Spleen (tissue), 11 donors: Measurements from ENCODE around the gene SLC27A1. TPM values are rescaled to one million over a fixed set of nuclear protein-coding genes. Genes with fewer than 3 reads are reported as not detected.
A peak's percentile ranks its signal among the peaks of the same experiment; 100 is the strongest.

Experiments used
- DNase-seq: peaks from one replicate; pipeline ENCODE4 v3.0.0-alpha.2; 2020
- H3K27ac ChIP-seq, 8 donors: fragments of 200-600 bp; sonication (generic) in 7 of 8; 1 replicate in 4 of 8; 2 replicates in 4 of 8; pipeline versions ENCODE4 v1.5.0 to v1.8.0; 2016 to 2021; ENCODE audit warnings: inconsistent platforms in 4 of 8, mild to moderate bottlenecking in 4 of 8, moderate library complexity in 1 of 8
- H3K27me3 ChIP-seq, 7 donors: fragments of 200-600 bp; sonication (generic) in 6 of 7; replicated peaks in 1 of 7; 1 replicate in 4 of 7; 2 replicates in 3 of 7; pipeline versions ENCODE4 v1.5.0 to v1.8.0; 2016 to 2021; ENCODE audit warnings: inconsistent platforms in 3 of 7, mild to moderate bottlenecking in 1 of 7
- H3K36me3 ChIP-seq, 6 donors: fragments of 200-600 bp; sonication (generic) in 5 of 6; 1 replicate in 4 of 6; 2 replicates in 2 of 6; pipeline versions ENCODE4 v1.5.0 to v1.8.0; 2016 to 2021; ENCODE audit warnings: inconsistent platforms in 2 of 6
- H3K4me1 ChIP-seq, 6 donors: fragments of 200-600 bp; sonication (generic) in 5 of 6; 1 replicate in 3 of 6; 2 replicates in 3 of 6; pipeline versions ENCODE4 v1.5.0 to v1.8.0; 2016 to 2021; ENCODE audit warnings: inconsistent platforms in 3 of 6
- H3K4me3 ChIP-seq, 8 donors: fragments of 200-600 bp; sonication (generic) in 7 of 8; 1 replicate in 4 of 8; 2 replicates in 4 of 8; pipeline versions ENCODE4 v1.5.0 to v1.8.0; 2016 to 2021; ENCODE audit warnings: inconsistent platforms in 4 of 8, mild to moderate bottlenecking in 4 of 8, moderate library complexity in 2 of 8
- H3K9me3 ChIP-seq, 8 donors: fragments of 200-600 bp; sonication (generic) in 7 of 8; 1 replicate in 4 of 8; 2 replicates in 4 of 8; pipeline versions ENCODE4 v1.5.0 to v1.8.0; 2016 to 2021; ENCODE audit warnings: inconsistent platforms in 4 of 8
- POLR2A ChIP-seq, 3 donors: fragments of 450-650 bp; IDR thresholded peaks; one replicate each; pipeline ENCODE4 v1.5.1; 2017; ENCODE audit warnings: antibody characterized with exemption in 3 of 3, mild to moderate bottlenecking in 1 of 3
- POLR2AphosphoS5 ChIP-seq, 3 donors: sonication (generic); formaldehyde crosslinking; IDR thresholded peaks; one replicate each; pipeline ENCODE4 v1.5.1; 2017; ENCODE audit warnings: antibody characterized with exemption in 3 of 3
- WGBS, 5 donors: extraction: QIAGEN DNeasy Blood & Tissue Kit in 3 of 5; methylation state at CpG; one replicate each; pipeline versions ENCODE4 v1.1.5 to v1.1.7; 2013 to 2018; 5-methylcytosine and 5-hydroxymethylcytosine counted together
- intact Hi-C: fragments of 100-400 bp; cut with DNase I; formaldehyde crosslinking; loops from one replicate; pipeline ENCODE4 v1.15.0; 2023; ENCODE audit warnings: low total_unique reads
- polyA plus RNA-seq, 3 donors: library from polyadenylated mRNA; stranded (reverse); fragments of 200-250 nt; gene quantifications; one replicate each; pipeline ENCODE4 v1.2.1, GENCODE V29; 2013
- total RNA-seq, 7 donors: library from RNA; depleted of rRNA in 3 of 7; stranded (reverse); fragments of >200 nt in 3 of 7; fragmentation: NEBNext Ultra II Directional in 4 of 7; extraction: Animal tissue kit (Norgen Biotek cat#: 25700) in 4 of 7; gene quantifications; one replicate each; pipeline versions ENCODE4 v1.1.0 to v1.2.1, GENCODE V29; 2016 to 2021
- TF ChIP-seq, protein P1 (sequence below), 11 experiments: fragments of 200-600 bp in 7 of 11; fragments of 450-650 bp in 4 of 11; sonication (generic) in 4 of 11; IDR thresholded peaks in 8 of 11; conservative IDR thresholded peaks in 3 of 11; 1 replicate in 7 of 11; 2 replicates in 4 of 11; pipeline versions ENCODE4 v1.4.0 to v1.8.0; 2016 to 2021; ENCODE audit warnings: antibody characterized with exemption in 11 of 11, inconsistent platforms in 4 of 11, mild to moderate bottlenecking in 1 of 11
- donor health status: healthy with polysubstance abuse.
- donor health status: DM: no; HTN: no; CAD: no; lungs with moderate emphysema.
- donor health status: DM: no; HTN: no; CAD: no.
- donor health status: Bipolar disorder and iron deficiency.
- donor health status: healthy.
- donor health status: DM: no; HTN: no; CAD: no.
- donor health status: DM: yes; HTN: yes; CAD: no.

Gene SLC27A1
- total and polyA plus RNA-seq, 10 donors, result 4.8 to 23.3 (median 14.8) TPM

DNA sequence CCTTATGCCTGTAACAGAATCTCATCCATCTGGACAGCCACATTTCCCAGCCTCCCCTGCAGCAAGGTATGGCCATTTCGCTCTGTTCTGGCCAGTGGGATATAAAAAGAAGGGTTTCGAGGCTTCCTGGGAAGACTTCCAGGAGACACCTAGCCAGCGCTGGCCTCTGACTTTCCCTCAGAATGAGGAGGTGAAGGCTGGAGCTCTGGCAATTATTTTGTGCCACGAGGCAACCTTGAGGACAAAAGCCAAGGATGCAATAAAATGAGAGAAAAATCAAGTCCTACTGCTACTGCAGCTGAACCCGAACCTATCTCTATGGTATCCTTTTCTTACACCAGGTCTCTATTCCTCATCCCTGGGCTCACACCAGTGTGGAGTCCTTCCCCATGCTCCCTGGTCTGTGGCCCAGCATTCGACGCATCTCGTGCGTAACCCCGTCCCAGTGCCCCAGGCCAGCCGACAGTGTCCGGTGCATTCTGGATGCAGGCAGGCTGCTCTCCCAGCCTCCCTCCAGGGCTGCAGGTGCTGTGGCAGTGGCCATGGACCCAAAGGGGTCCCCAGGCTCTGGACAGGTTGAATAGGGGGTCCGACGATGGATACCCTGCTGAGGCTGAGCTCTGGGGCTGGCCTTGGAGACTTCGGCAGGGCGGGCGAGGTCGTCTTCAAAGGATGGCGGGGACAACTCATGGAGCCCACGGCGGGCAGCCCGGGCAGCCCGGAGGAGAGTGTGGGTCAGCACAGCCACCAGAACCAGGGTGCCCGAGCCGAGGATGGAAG lies 34.0 kb upstream of the SLC27A1 start:
- WGBS, 5 donors, result 94 to 97% (median 95%) methylated on average over 24 to 25 of the region's 25 CpGs

DNA sequence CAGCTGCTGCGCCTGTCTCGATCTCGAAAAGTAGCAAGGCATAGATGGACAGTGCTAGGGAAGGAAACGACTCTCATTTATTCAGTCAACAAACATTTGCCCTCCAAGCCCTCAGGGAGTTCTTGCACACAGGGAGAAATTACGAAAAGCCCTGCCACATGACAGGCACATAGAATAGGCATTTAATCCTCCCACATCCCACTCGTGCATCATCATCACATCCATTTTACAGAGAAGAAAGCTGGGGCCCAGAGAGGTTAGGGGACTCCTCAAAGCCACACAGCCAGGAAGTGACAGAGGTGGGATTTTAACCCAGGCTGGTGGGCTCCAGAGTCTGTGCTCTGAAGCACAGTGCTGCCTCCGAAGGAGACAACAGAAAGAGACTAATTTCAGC lies 33.5 kb upstream of the SLC27A1 start:
- H3K36me3 ChIP-seq, result peaks cover 0 to 8% (median 0%) of the 10 kb centered on the region in 6 donors
- no peaks in the 10 kb centered on the region for H3K4me1 ChIP-seq
- DNase-seq, result no peak
- H3K9me3 ChIP-seq, result peaks cover 0 to 9% (median 2%) of the 10 kb centered on the region in 8 donors
- TF ChIP-seq, protein P1, sequence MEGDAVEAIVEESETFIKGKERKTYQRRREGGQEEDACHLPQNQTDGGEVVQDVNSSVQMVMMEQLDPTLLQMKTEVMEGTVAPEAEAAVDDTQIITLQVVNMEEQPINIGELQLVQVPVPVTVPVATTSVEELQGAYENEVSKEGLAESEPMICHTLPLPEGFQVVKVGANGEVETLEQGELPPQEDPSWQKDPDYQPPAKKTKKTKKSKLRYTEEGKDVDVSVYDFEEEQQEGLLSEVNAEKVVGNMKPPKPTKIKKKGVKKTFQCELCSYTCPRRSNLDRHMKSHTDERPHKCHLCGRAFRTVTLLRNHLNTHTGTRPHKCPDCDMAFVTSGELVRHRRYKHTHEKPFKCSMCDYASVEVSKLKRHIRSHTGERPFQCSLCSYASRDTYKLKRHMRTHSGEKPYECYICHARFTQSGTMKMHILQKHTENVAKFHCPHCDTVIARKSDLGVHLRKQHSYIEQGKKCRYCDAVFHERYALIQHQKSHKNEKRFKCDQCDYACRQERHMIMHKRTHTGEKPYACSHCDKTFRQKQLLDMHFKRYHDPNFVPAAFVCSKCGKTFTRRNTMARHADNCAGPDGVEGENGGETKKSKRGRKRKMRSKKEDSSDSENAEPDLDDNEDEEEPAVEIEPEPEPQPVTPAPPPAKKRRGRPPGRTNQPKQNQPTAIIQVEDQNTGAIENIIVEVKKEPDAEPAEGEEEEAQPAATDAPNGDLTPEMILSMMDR (IDR thresholded peaks at IDR 0.05 in 8 of 11, conservative IDR thresholded peaks at IDR 0.05 in 3 of 11), result no peak
- TF ChIP-seq POLR2A (IDR thresholded peaks at IDR 0.05) (no peak), POLR2AphosphoS5 (IDR thresholded peaks at IDR 0.05) (no peak)
- intact Hi-C loops, result no loop called here
- H3K4me3 ChIP-seq, result no peak overlapping the region
- 78 to 92% (median 85%) methylated on average over 7 of the region's 7 CpGs for WGBS, 5 donors
- peaks cover 0 to 4% (median 0%) of the 10 kb centered on the region in 7 donors for H3K27me3 ChIP-seq
- H3K27ac ChIP-seq, result no peak overlapping the region

More for the DNA sequence above, 34.0 kb upstream of the SLC27A1 start:
- intact Hi-C loops, result no loop called here
- peaks cover 0 to 6% (median under 1%) of the 10 kb centered on the region in 8 donors for H3K9me3 ChIP-seq
- H3K27me3 ChIP-seq, result peaks cover 0 to 4% (median 0%) of the 10 kb centered on the region in 7 donors
- no peak for DNase-seq
- peaks cover 0 to 8% (median 0%) of the 10 kb centered on the region in 6 donors for H3K36me3 ChIP-seq
- H3K4me1 ChIP-seq, result no peaks in the 10 kb centered on the region
- H3K4me3 ChIP-seq, result no peak overlapping the region
- H3K27ac ChIP-seq, result no peak overlapping the region
- TF ChIP-seq POLR2A (IDR thresholded peaks at IDR 0.05) (no peak), POLR2AphosphoS5 (IDR thresholded peaks at IDR 0.05) (peak in 1 of 3 donors; percentile 13)

DNA sequence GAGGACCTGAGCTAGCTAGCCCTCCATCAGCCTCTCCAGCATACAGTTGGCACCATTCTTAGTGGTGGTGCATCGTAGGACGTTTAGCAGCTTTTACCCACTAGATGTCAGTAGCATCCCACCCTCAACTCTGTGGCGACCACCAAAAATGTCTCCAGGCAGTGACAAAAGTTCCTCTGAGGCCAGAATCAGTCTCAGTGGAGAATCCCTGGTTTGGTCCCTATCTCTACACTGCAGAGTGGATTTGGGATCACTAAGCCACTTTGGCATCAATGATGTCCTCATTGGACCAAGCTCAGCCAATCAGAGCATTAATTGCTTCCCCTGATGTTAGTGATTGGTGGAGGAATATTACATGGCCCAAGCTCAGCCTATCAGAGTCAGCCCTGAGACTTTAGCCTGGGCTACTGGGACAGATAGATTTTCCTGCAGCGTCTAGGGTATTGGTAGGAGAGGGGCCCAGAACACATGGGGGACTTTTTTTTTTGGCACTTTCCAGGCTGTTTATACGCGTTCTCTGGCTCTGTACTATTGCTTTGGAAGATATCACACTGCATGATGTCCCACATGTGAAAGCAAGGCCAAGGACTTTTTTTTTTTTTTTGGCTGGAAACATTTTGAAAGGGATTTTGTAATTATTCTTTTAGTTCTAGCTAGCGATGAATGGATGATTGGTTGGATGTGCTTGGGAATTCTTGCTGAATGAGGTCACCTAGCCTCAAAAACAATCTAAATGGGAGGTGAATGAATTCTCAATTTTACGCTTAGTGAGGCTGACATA lies 28.9 kb upstream of the SLC27A1 start:
- intact Hi-C loops, result no loop called here
- peaks cover 0 to 1% (median 0%) of the 10 kb centered on the region in 6 donors for H3K36me3 ChIP-seq
- H3K27ac ChIP-seq, result no peak overlapping the region
- 64 to 69% (median 68%) methylated on average over 8 of the region's 8 CpGs for WGBS, 5 donors
- peaks cover 0 to 5% (median 2%) of the 10 kb centered on the region in 8 donors for H3K9me3 ChIP-seq
- DNase-seq, result no peak
- H3K27me3 ChIP-seq, result peaks cover 0 to 4% (median 0%) of the 10 kb centered on the region in 7 donors
- TF ChIP-seq, protein P1 (IDR thresholded peaks at IDR 0.05 in 8 of 11, conservative IDR thresholded peaks at IDR 0.05 in 3 of 11), result peak in 7 of 11 experiments; percentile 18 to 49 (median 43)
- no peak for TF ChIP-seq POLR2AphosphoS5 (IDR thresholded peaks at IDR 0.05)
- no peaks in the 10 kb centered on the region for H3K4me1 ChIP-seq
- no peak overlapping the region for H3K4me3 ChIP-seq

DNA sequence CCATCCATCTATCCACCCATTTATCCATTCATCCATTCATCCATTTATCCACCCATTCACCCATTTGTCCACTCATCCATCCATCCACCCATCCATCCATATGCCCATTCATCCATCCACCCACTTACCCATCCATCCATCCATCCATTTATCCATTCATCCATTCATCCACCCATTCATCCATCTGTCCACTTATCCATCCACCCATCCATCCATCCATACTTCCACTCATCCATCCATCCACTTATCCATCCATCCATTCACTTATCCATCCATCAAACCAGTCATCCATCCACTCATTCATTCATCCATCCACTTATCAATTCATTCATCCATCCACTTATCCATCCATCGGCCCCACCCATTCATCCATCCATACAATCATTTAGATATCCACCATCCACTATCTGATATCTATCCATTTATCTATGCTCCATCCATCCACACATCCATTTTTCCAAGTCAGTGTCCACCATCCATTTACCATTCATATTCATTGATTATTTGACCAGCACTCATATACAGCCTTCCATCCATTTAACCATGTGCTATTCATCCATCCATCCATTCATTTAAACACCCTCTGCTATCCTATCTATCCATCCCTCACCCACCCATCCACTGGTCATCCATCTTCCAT lies 24.7 kb upstream of the SLC27A1 start:
- H3K4me1 ChIP-seq, result peaks cover 0 to 20% (median 11%) of the 10 kb centered on the region in 6 donors
- no peaks in the 10 kb centered on the region for H3K36me3 ChIP-seq
- TF ChIP-seq POLR2A (IDR thresholded peaks at IDR 0.05), result no peak
- TF ChIP-seq, protein P1 (IDR thresholded peaks at IDR 0.05 in 8 of 11, conservative IDR thresholded peaks at IDR 0.05 in 3 of 11), result no peak
- TF ChIP-seq POLR2AphosphoS5 (IDR thresholded peaks at IDR 0.05), result no peak
- intact Hi-C loops, result no loop called here
- WGBS, 5 donors, result 92 to 100% (median 96%) methylated on average over 1 of the region's 1 CpG
- H3K27ac ChIP-seq, result no peak overlapping the region
- peaks cover 0 to 34% (median 19%) of the 10 kb centered on the region in 7 donors for H3K27me3 ChIP-seq
- DNase-seq, result no peak
- H3K9me3 ChIP-seq, result peaks cover 0 to 5% (median 2%) of the 10 kb centered on the region in 8 donors
- no peak overlapping the region for H3K4me3 ChIP-seq
